ENCODE measurements around the gene IQCH.

The IQCH gene

DNA sequence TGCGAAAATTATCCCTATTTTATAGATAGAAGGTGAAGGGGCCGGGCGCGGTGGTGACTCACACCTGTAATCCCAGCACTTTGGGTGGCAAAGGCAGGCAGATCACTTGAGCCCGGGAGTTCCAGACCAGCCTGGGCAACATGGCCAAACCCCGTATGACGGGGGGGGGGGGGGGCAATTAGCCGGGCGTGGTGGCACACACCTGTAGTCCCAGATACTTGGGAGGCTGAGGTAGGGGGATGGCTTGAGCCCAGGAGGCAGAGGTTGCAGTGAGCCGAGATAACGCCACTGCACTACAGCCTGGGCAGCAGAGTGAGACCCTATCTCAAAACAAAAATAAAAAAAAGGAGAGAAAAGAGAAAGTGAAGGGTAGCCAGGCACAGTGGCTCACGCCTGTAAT, 1.5 kb upstream of the IQCH start:
- TF ChIP-seq, protein P1, sequence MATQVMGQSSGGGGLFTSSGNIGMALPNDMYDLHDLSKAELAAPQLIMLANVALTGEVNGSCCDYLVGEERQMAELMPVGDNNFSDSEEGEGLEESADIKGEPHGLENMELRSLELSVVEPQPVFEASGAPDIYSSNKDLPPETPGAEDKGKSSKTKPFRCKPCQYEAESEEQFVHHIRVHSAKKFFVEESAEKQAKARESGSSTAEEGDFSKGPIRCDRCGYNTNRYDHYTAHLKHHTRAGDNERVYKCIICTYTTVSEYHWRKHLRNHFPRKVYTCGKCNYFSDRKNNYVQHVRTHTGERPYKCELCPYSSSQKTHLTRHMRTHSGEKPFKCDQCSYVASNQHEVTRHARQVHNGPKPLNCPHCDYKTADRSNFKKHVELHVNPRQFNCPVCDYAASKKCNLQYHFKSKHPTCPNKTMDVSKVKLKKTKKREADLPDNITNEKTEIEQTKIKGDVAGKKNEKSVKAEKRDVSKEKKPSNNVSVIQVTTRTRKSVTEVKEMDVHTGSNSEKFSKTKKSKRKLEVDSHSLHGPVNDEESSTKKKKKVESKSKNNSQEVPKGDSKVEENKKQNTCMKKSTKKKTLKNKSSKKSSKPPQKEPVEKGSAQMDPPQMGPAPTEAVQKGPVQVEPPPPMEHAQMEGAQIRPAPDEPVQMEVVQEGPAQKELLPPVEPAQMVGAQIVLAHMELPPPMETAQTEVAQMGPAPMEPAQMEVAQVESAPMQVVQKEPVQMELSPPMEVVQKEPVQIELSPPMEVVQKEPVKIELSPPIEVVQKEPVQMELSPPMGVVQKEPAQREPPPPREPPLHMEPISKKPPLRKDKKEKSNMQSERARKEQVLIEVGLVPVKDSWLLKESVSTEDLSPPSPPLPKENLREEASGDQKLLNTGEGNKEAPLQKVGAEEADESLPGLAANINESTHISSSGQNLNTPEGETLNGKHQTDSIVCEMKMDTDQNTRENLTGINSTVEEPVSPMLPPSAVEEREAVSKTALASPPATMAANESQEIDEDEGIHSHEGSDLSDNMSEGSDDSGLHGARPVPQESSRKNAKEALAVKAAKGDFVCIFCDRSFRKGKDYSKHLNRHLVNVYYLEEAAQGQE (IDR thresholded peaks at IDR 0.05; ENCODE audit: insufficient read depth in 1 of 2, low read depth in 2 of 2, low read length in 2 of 2) = no peak
- TF ChIP-seq POLR2AphosphoS5 (IDR thresholded peaks at IDR 0.05; ENCODE audit: low read depth, low read length) (no peak), SIN3A (IDR thresholded peaks at IDR 0.05; ENCODE audit: borderline replicate concordance, insufficient read depth, low read length) (no peak), TAF1 (IDR thresholded peaks at IDR 0.05; ENCODE audit: borderline replicate concordance, insufficient read depth, low read length) (no peak), FOXP2 (optimal IDR thresholded peaks at IDR 0.05; ENCODE audit: borderline replicate concordance, extremely low read depth, extremely low read length, insufficient read depth) (no peak)

DNA sequence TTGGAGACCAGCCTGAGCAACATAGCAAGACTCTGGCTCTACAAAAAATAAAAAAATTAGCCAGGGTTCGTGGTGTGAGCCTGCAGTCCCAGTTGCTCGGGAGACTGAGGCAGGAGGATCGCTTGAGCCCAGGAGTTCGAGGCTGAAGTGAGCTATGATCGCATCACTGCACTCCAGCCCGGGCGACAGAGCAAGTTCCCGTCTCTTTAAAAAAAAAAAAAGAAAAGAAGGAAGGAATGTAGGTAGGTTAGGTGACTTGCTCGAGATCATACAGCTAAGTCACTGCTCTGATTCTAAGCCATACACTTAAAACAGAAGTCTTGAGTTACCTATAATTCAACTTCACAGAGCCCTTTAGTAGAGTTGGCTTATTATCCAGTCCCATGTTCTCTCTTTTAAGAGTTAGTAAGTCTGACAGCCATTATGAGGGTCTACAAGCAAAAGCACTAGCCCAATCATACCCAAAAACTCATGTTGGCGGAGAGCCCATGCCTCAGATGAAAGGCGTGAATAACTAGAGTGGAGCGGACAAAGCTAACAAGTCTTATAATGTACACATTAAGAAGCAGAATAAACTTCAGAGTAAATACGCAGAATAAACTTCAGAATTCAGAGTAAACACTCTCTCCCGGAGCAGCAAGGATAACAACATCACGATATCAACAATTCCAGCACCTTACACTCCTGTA, 893 bp upstream of the IQCH start:
- TF ChIP-seq SIN3A (IDR thresholded peaks at IDR 0.05; ENCODE audit: borderline replicate concordance, insufficient read depth, low read length) (no peak), TAF1 (IDR thresholded peaks at IDR 0.05; ENCODE audit: borderline replicate concordance, insufficient read depth, low read length) (no peak)

DNA sequence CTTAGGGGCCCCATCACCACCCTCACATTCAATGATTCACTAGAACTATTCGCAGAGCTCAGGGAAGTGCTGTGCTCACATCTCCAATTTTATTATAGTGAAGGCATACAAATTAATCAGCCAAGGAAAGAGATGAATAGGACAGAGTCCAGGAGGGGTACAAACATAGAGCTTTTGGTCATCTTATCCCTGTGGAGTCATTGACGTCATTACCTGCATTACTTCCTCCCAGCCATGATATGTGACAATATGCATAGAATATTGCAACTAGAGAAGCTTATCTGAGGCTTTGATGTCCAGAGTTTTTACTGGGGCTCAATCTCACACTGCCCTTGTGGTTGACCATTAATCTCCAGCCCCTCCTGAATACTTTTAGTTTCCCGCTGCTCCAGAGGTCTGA, 1.5 kb downstream of the IQCH start:
- TF ChIP-seq, protein P1 (IDR thresholded peaks at IDR 0.05; ENCODE audit: insufficient read depth in 1 of 2, low read depth in 2 of 2, low read length in 2 of 2) = no peak
- TF ChIP-seq TAF1 (IDR thresholded peaks at IDR 0.05; ENCODE audit: borderline replicate concordance, insufficient read depth, low read length) = no peak
- TF ChIP-seq FOXP2 (optimal IDR thresholded peaks at IDR 0.05; ENCODE audit: borderline replicate concordance, extremely low read depth, extremely low read length, insufficient read depth) = no peak
- no peak for TF ChIP-seq SIN3A (IDR thresholded peaks at IDR 0.05; ENCODE audit: borderline replicate concordance, insufficient read depth, low read length)
- no peak for TF ChIP-seq POLR2AphosphoS5 (IDR thresholded peaks at IDR 0.05; ENCODE audit: low read depth, low read length)

DNA sequence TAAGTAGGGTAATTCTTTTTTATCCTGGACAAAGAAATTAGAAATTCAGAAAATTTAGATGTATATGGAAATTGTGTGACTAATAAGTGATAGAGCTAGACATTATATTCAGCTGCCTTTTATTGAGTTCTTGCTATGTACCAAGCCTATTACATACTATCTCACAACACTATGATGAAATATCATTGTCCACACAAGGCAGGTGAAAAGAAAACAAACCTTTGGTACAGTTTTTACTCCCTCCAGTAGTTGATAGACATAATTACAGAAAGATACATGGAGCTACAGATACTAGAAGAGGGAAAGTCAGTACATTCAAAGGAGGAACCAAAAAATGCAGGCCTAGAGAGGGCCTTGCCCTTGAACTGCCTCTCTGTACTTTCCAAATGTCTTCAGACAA, 4.8 kb downstream of the IQCH start:
- no peak for TF ChIP-seq SIN3A (IDR thresholded peaks at IDR 0.05; ENCODE audit: borderline replicate concordance, insufficient read depth, low read length)
- TF ChIP-seq TAF1 (IDR thresholded peaks at IDR 0.05; ENCODE audit: borderline replicate concordance, insufficient read depth, low read length) = no peak
- TF ChIP-seq, protein P1 (IDR thresholded peaks at IDR 0.05; ENCODE audit: insufficient read depth in 1 of 2, low read depth in 2 of 2, low read length in 2 of 2) = no peak
- no peak for TF ChIP-seq POLR2AphosphoS5 (IDR thresholded peaks at IDR 0.05; ENCODE audit: low read depth, low read length)
- TF ChIP-seq FOXP2 (optimal IDR thresholded peaks at IDR 0.05; ENCODE audit: borderline replicate concordance, extremely low read depth, extremely low read length, insufficient read depth) = no peak

DNA sequence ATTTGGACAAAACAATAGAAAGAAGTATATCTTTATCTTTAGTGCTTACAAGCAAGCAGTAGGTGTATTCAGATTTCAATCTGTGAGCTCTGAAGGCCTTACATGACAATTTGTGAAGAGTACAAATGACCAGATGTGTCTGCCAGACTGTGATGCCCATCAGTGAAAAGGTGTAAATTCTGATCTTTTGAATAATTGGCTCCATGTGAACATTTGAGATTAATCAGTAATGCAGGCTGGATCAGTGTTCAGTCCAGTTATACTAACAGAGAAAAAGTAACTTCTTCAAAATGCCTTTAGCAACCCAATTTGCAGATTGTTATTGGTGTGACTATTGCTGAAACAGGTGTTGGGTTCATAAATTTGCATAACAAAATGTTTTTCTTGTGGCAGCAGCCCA, 5.2 kb downstream of the IQCH start:
- TF ChIP-seq, protein P1 (IDR thresholded peaks at IDR 0.05; ENCODE audit: insufficient read depth in 1 of 2, low read depth in 2 of 2, low read length in 2 of 2) = no peak
- TF ChIP-seq FOXP2 (optimal IDR thresholded peaks at IDR 0.05; ENCODE audit: borderline replicate concordance, extremely low read depth, extremely low read length, insufficient read depth) (no peak), POLR2AphosphoS5 (IDR thresholded peaks at IDR 0.05; ENCODE audit: low read depth, low read length) (no peak), SIN3A (IDR thresholded peaks at IDR 0.05; ENCODE audit: borderline replicate concordance, insufficient read depth, low read length) (no peak), TAF1 (IDR thresholded peaks at IDR 0.05; ENCODE audit: borderline replicate concordance, insufficient read depth, low read length) (no peak)

Data from PFSK-1 (cell line).